Measurements from ENCODE around the gene TBL1XR1. TPM values are rescaled to one million over a fixed set of nuclear protein-coding genes. Genes with fewer than 3 reads are reported as not detected.

Gene TBL1XR1
- total RNA-seq, 2 donors from 2014 or later, result 75.8 to 156 TPM

DNA sequence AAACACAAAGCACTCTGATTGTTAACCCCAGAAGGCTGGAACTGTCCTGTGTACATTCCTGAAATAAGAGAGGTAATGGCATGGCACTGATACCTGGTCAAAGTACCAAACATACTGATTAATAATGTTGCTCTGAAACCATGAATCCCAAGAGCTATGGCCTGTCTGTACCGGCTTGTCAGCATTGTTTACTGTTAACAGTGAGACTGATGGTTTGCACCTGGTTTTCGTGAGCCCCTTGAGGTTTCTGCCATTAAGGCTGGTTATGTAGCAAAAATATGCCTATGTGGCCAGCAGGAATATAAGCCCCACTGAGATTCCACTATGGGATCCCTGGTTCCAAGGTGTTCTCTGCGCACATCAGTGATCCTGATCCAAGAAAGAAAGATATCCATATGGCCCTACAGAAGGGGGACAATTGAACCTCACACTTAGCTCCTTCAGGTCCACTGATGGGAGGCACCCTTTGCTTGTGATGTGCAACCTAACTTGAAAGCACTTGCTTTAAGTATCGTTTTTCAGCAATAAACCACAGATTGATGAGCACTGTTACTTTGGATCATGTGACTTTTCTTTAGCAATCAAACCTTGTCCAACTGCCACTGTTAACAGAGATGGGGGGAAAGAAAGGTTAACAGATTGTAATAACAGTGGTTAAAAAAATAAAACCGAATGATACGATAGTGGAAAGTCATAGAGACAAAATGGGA lies 65.2 kb downstream of the TBL1XR1 start:
- Histone ChIP-seq H3K27ac (peak overlapping the region in 1 of 2 donors; percentile 35), H3K36me3 (no peaks in the 10 kb centered on the region), H3K4me3 (no peak overlapping the region), H3K4me1 (replicated peaks) (no peaks in the 10 kb centered on the region), H3K27me3 (replicated peaks; ENCODE audit: insufficient read depth) (no peaks in the 10 kb centered on the region), H3K9me3 (no peaks in the 10 kb centered on the region)
- intact Hi-C loops (cut with DNase I), result no loop called here
- TF ChIP-seq POLR2AphosphoS5 (IDR thresholded peaks at IDR 0.05) (no peak), CTCF (IDR thresholded peaks at IDR 0.05) (no peak), POLR2A (IDR thresholded peaks at IDR 0.05) (no peak)
- DNase-seq (ENCODE audit: low spot score), result no peak
- 43% methylated on average over 6 of the region's 6 CpGs for WGBS

- no peak overlapping the region for H3K27ac ChIP-seq
- no peaks in the 10 kb centered on the region for H3K27me3 ChIP-seq (replicated peaks; ENCODE audit: insufficient read depth)
- no peak for DNase-seq (ENCODE audit: low spot score)
- no peak overlapping the region for H3K4me3 ChIP-seq
- TF ChIP-seq CTCF (IDR thresholded peaks at IDR 0.05) (no peak), POLR2AphosphoS5 (IDR thresholded peaks at IDR 0.05) (no peak), POLR2A (IDR thresholded peaks at IDR 0.05) (no peak)
- peaks cover 2% of the 10 kb centered on the region for H3K4me1 ChIP-seq (replicated peaks)
- H3K9me3 ChIP-seq, result no peaks in the 10 kb centered on the region
- intact Hi-C loops (cut with DNase I), result no loop called here
- no peaks in the 10 kb centered on the region for H3K36me3 ChIP-seq
- WGBS, result 34% methylated on average over 2 of the region's 2 CpGs
Measured at GRCh38 chr3:177127008-177127407, 70.3 kb downstream of the TBL1XR1 start.

DNA sequence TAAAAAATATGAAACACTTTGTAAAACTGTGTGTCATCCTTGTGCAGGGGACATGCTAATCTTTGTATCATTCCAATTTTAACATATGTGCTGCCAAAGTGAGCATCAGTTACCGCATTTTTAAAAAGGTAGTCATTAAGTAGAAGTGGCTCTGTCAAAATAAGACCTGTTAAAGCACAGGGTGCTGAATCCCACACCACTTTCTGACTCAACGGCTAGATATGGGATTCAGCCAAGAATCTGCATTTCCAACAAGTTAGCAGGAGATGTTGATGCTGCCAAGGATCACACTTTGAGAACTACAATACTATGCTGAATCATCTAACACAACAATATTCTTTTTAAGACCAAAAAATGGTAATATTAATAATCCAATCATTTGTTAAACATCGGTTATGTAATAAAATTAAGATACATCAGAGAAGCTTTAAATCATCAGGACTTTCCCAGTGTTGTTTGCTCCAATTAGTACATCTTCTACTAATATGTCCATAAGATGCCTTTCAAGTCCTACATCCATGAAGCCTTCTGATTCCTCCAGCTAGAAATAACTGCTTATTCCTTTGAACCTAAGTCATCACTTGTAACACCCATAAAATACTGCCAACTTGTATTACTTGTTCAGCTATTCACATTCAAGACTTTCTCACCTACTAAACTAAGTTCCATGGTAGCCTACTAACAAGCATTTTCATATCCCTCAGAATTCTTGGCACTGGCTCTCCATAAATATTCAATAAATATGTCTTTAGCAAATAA lies 71.1 kb downstream of the TBL1XR1 start:
- DNase-seq (ENCODE audit: low spot score), result no peak
- no peaks in the 10 kb centered on the region for H3K9me3 ChIP-seq
- H3K27ac ChIP-seq, result no peak overlapping the region
- H3K4me3 ChIP-seq, result no peak overlapping the region
- no peak for TF ChIP-seq POLR2A (IDR thresholded peaks at IDR 0.05)
- TF ChIP-seq POLR2AphosphoS5 (IDR thresholded peaks at IDR 0.05), result no peak
- TF ChIP-seq CTCF (IDR thresholded peaks at IDR 0.05), result no peak
- intact Hi-C loops (cut with DNase I), result no loop called here
- WGBS, result 56% methylated on average over 3 of the region's 3 CpGs
- no peaks in the 10 kb centered on the region for H3K36me3 ChIP-seq
- H3K27me3 ChIP-seq (replicated peaks; ENCODE audit: insufficient read depth), result no peaks in the 10 kb centered on the region
- H3K4me1 ChIP-seq (replicated peaks), result peaks cover 2% of the 10 kb centered on the region

- H3K4me3 ChIP-seq, result no peak overlapping the region
- H3K9me3 ChIP-seq, result no peaks in the 10 kb centered on the region
- H3K27ac ChIP-seq, result no peak overlapping the region
- peaks cover 2% of the 10 kb centered on the region for H3K4me1 ChIP-seq (replicated peaks)
- DNase-seq (ENCODE audit: low spot score), result no peak
- 88% methylated on average over 1 of the region's 1 CpG for WGBS
- intact Hi-C loops (cut with DNase I), result no loop called here
- no peak for TF ChIP-seq POLR2A (IDR thresholded peaks at IDR 0.05)
- TF ChIP-seq POLR2AphosphoS5 (IDR thresholded peaks at IDR 0.05), result no peak
- TF ChIP-seq CTCF (IDR thresholded peaks at IDR 0.05), result no peak
- H3K27me3 ChIP-seq (replicated peaks; ENCODE audit: insufficient read depth), result no peaks in the 10 kb centered on the region
- no peaks in the 10 kb centered on the region for H3K36me3 ChIP-seq
Measured at GRCh38 chr3:177124882-177125281, 72.4 kb downstream of the TBL1XR1 start.

All from prostate gland (tissue), 2 donors.